Heart left ventricle (tissue), 13 donors: Measurements from ENCODE around the gene EVI5L.

Experiments
- POLR2A ChIP-seq, 2 donors: fragments of 450-650 bp; IDR thresholded peaks; one replicate each; pipeline ENCODE4 v1.6.1; 2017; ENCODE audit warnings: antibody characterized with exemption in 2 of 2, mild to moderate bottlenecking in 2 of 2, moderate library complexity in 2 of 2
- TF ChIP-seq, protein P1 (sequence below), 12 donors: fragments of 200-600 bp; sonication (generic) in 4 of 12; IDR thresholded peaks; one replicate each; pipeline versions ENCODE4 v1.5.0 to v1.8.0; 2018 to 2022; ENCODE audit warnings: antibody characterized with exemption in 12 of 12, mild to moderate bottlenecking in 5 of 12
- donor health status: ischemic (EF 13 %, LVEDD 7.1; RV severe dilation, severe dysfunction).
- donor health status: DM: no; HTN: yes; CAD: no.
- donor health status: DM: no; HTN: no; CAD: no.
- donor health status: ischemic (EF 25% LVEDD 6.9; RV normal size, moderate dysfunction).
- donor health status: ischemic (EF 25% LVEDD 5.7; RV mildly dilated, moderate dysfunction).
- donor health status: ischemic (EF 35%, LVEDD 5.7; RV mildly dilated, moderate dysfunction).
- donor health status: nonischemic (EF 11% LVEDD 7.7; RV severe dilation, severe dysfunction).
- donor health status: DM: yes; HTN: yes; CAD: no.
- donor health status: PGD.
- donor health status: ischemic (EF 29% LVEDD 5.4; RV normal size, mild dysfunction).
- donor health status: nonischemic (EF 23%, LVEDD 6.1; RV moderate dilation, normal function).

DNA sequence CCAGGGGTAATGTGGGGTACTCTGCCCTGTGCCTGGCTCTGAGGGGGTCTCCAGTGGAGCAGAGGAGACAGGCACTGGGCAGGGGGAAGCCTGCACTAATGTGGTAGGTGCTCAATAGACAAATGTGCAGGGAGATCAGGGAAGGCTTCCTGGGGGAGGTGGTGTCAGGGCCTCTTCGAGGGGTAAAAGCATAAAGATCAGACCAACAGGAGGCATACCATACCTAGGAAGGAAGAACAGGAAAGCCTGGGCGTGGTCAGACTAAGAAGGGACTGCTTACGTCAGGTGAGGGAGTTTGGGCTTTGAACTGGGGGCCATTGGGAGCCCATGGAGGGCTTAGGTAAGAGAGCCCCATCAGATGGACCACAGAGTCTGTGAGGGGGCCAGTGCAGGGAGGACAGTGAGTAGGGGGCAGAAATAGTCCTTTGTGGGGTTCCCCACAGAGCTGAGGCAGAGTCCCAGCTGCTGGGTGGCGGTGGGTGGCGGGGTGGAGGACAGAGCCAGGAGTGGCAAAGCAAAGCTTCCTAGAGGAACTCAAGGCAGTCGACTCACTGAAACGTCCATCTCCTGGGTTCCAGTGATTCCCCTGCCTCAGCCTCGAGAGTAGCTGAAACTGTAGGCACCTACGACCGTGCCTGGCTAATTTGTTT lies 35.4 kb downstream of the EVI5L start:
- TF ChIP-seq, protein P1, sequence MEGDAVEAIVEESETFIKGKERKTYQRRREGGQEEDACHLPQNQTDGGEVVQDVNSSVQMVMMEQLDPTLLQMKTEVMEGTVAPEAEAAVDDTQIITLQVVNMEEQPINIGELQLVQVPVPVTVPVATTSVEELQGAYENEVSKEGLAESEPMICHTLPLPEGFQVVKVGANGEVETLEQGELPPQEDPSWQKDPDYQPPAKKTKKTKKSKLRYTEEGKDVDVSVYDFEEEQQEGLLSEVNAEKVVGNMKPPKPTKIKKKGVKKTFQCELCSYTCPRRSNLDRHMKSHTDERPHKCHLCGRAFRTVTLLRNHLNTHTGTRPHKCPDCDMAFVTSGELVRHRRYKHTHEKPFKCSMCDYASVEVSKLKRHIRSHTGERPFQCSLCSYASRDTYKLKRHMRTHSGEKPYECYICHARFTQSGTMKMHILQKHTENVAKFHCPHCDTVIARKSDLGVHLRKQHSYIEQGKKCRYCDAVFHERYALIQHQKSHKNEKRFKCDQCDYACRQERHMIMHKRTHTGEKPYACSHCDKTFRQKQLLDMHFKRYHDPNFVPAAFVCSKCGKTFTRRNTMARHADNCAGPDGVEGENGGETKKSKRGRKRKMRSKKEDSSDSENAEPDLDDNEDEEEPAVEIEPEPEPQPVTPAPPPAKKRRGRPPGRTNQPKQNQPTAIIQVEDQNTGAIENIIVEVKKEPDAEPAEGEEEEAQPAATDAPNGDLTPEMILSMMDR (IDR thresholded peaks at IDR 0.05), result no peak
- no peak for TF ChIP-seq POLR2A (IDR thresholded peaks at IDR 0.05)
